SK-N-SH (cell line): ENCODE measurements around the gene RAP1GAP. TPM values are rescaled to one million over a fixed set of nuclear protein-coding genes. Genes with fewer than 3 reads are reported as not detected.

Source experiments
- CTCF ChIA-PET: fragments of 300-600, 350-600 bp; formaldehyde crosslinking; extraction: SDS; loops from one replicate; lab custom pipeline; 2021; lab: Yijun Ruan, JAX
- POLR2A ChIA-PET: fragments of 350-600 bp; sonication (Branson Sonifier 250); formaldehyde crosslinking; extraction: SDS; loops from one replicate; lab custom pipeline; 2020; ENCODE audit warnings: antibody characterized with exemption, inconsistent platforms; lab: Yijun Ruan, JAX
- DNase-seq: peaks from one replicate; pipeline ENCODE4 v3.0.0; 2012
- H2AFZ ChIP-seq: fragments of 200-600 bp; sonication (generic); 2 replicates; pipeline ENCODE4 v1.8.1; 2016; ENCODE audit warnings: antibody characterized with exemption, mild to moderate bottlenecking, low read depth
- H3F3A ChIP-seq: fragments of 200-600 bp; sonication (generic); replicated peaks from 2 replicates; pipeline ENCODE3; 2016; ENCODE audit warnings: antibody characterized with exemption, mild to moderate bottlenecking; ENCODE audit not compliant: insufficient read depth
- H3K27ac ChIP-seq, 2 experiments: fragments of 200-500 bp in 1 of 2; fragments of 200-600 bp in 1 of 2; sonication (Bioruptor generic) in 1 of 2; sonication (generic), shearing (Covaris generic) in 1 of 2; 2 replicates each; pipeline versions ENCODE4 v1.5.1 to v1.6.1; 2014 to 2016; ENCODE audit warnings: low read depth in 2 of 2, inconsistent platforms in 1 of 2, low read length in 1 of 2, mild to moderate bottlenecking in 1 of 2, mixed read lengths in 1 of 2
- H3K27me3 ChIP-seq: fragments of 200-600 bp; sonication (generic), shearing (Covaris generic); 2 replicates; pipeline ENCODE4 v1.6.1; 2016; ENCODE audit warnings: mixed run types; ENCODE audit not compliant: insufficient read depth
- H3K36me3 ChIP-seq, 2 experiments: fragments of 200-500 bp in 1 of 2; fragments of 200-600 bp in 1 of 2; sonication (Bioruptor generic) in 1 of 2; sonication (generic) in 1 of 2; replicated peaks in 1 of 2; 2 replicates each; pipeline versions ENCODE3 to v1.5.1; 2014 to 2016; ENCODE audit warnings: low read length in 1 of 2, mild to moderate bottlenecking in 1 of 2; ENCODE audit not compliant: insufficient read depth in 2 of 2, control insufficient read depth in 1 of 2
- H3K4me1 ChIP-seq, 2 experiments: fragments of 200-500 bp in 1 of 2; fragments of 200-600 bp in 1 of 2; sonication (Bioruptor generic) in 1 of 2; sonication (generic), shearing (Covaris generic) in 1 of 2; 2 replicates each; pipeline versions ENCODE4 v1.5.1 to v1.6.1; 2014 to 2016; ENCODE audit warnings: low read depth in 1 of 2, low read length in 1 of 2, mixed run types in 1 of 2; ENCODE audit not compliant: insufficient read depth in 2 of 2, control insufficient read depth in 1 of 2
- H3K4me2 ChIP-seq: fragments of 200-600 bp; sonication (generic), shearing (Covaris generic); 2 replicates; pipeline ENCODE4 v1.6.1; 2017; ENCODE audit warnings: mixed run types
- H3K4me3 ChIP-seq, 2 experiments: fragments of 200-500 bp in 1 of 2; fragments of 200-600 bp in 1 of 2; sonication (Bioruptor generic) in 1 of 2; sonication (generic), shearing (Covaris generic) in 1 of 2; 2 replicates each; pipeline versions ENCODE4 v1.5.1 to v1.8.1; 2014 to 2016; ENCODE audit warnings: low read depth in 2 of 2, inconsistent platforms in 1 of 2, low read length in 1 of 2, mild to moderate bottlenecking in 1 of 2, mixed read lengths in 1 of 2, moderate library complexity in 1 of 2
- H3K79me2 ChIP-seq: fragments of 200-600 bp; sonication (generic); 2 replicates; pipeline ENCODE4 v1.8.1; 2017; ENCODE audit warnings: mild to moderate bottlenecking; ENCODE audit not compliant: insufficient read depth
- H3K9ac ChIP-seq: fragments of 200-600 bp; sonication (generic); 2 replicates; pipeline ENCODE4 v1.6.1; 2017; ENCODE audit warnings: mixed run types
- H3K9me2 ChIP-seq: fragments of 200-600 bp; sonication (generic); 2 replicates; pipeline ENCODE4 v1.6.1; 2017; ENCODE audit warnings: mixed run types
- H3K9me3 ChIP-seq: fragments of 200-600 bp; sonication (generic); 2 replicates; pipeline ENCODE4 v1.6.1; 2017; ENCODE audit warnings: mixed run types, mild to moderate bottlenecking, moderate library complexity
- H4K20me1 ChIP-seq: fragments of 200-600 bp; sonication (generic); 2 replicates; pipeline ENCODE4 v1.6.1; 2017; ENCODE audit warnings: mild to moderate bottlenecking, mixed run types; ENCODE audit not compliant: insufficient read depth
- CTCF ChIP-seq: fragments of 200-600 bp; sonication (generic); IDR thresholded peaks from 2 replicates; pipeline ENCODE4 v1.6.1; 2017; ENCODE audit warnings: antibody characterized with exemption, mild to moderate bottlenecking, moderate library complexity
- FOSL2 ChIP-seq: IDR thresholded peaks from 2 replicates; pipeline ENCODE4 v1.4.0; 2012; ENCODE audit warnings: low read depth, mild to moderate bottlenecking, moderate library complexity, borderline replicate concordance
- IRF3 ChIP-seq: fragments of 150-350 bp; IDR thresholded peaks from 2 replicates; pipeline ENCODE4 v1.6.1; 2016; ENCODE audit warnings: mild to moderate bottlenecking, low read depth, low read length
- NRF1 ChIP-seq: IDR thresholded peaks from 2 replicates; pipeline ENCODE4 v1.6.1; 2012; ENCODE audit warnings: low read depth, mild to moderate bottlenecking, low read length
- REST ChIP-seq: IDR thresholded peaks from 2 replicates; pipeline ENCODE4 v1.6.1; 2012; ENCODE audit warnings: mild to moderate bottlenecking, low read depth, low read length, moderate library complexity
- RXRA ChIP-seq: IDR thresholded peaks from 2 replicates; pipeline ENCODE4 v1.4.0; 2012; ENCODE audit warnings: low read depth, mild to moderate bottlenecking, borderline replicate concordance
- TAF1 ChIP-seq: IDR thresholded peaks from 2 replicates; pipeline ENCODE4 v1.6.1; 2012; ENCODE audit warnings: low read depth, mild to moderate bottlenecking, low read length, moderate library complexity, borderline replicate concordance
- TEAD4 ChIP-seq: IDR thresholded peaks from 2 replicates; pipeline ENCODE4 v1.4.0; 2012; ENCODE audit warnings: mild to moderate bottlenecking, borderline replicate concordance; ENCODE audit not compliant: insufficient read depth
- USF1 ChIP-seq: IDR thresholded peaks from 2 replicates; pipeline ENCODE4 v1.4.0; 2012; ENCODE audit warnings: low read depth, borderline replicate concordance
- USF2 ChIP-seq: fragments of 150-350 bp; IDR thresholded peaks from 2 replicates; pipeline ENCODE4 v1.6.1; 2017; ENCODE audit warnings: antibody characterized with exemption, low read length, low read depth, borderline replicate concordance
- WGBS: methylation state at CpG from one replicate; pipeline ENCODE4 v1.1.6; 2017; ENCODE audit warnings: low lambda C conversion rate; 5-methylcytosine and 5-hydroxymethylcytosine counted together
- polyA plus RNA-seq, 3 experiments: library from polyadenylated mRNA; depleted of rRNA; stranded (reverse); fragments of >200 nt; gene quantifications; 2 replicates each; pipeline ENCODE4 v1.2.3, GENCODE V29; 2012

The RAP1GAP gene
- polyA plus RNA-seq, 1 of the 3 experiments (the other 2 are of a cell fraction) = 0.99 TPM

GRCh38 chr1:21640653-21641052 lies 28.5 kb downstream of the RAP1GAP start:
- H3K4me3 ChIP-seq = no peak overlapping the region
- no peaks in the 10 kb centered on the region for H4K20me1 ChIP-seq
- no peak overlapping the region for H3K27ac ChIP-seq
- no peak for DNase-seq
- H3K36me3 ChIP-seq = no peaks in the 10 kb centered on the region
- H3K9me3 ChIP-seq = no peaks in the 10 kb centered on the region
- H3F3A ChIP-seq = no peaks in the 10 kb centered on the region
- no peak for TF ChIP-seq IRF3
- TF ChIP-seq RXRA = no peak
- no peak for TF ChIP-seq FOSL2
- TF ChIP-seq USF1 = no peak
- TF ChIP-seq TAF1 = no peak
- no peak for TF ChIP-seq CTCF
- 83% methylated on average over 6 of the region's 6 CpGs for WGBS
- peaks cover 6% of the 10 kb centered on the region; the same call in 1 of the 2 replicates for H3K27me3 ChIP-seq
- H3K9me2 ChIP-seq = no peaks in the 10 kb centered on the region
- H3K79me2 ChIP-seq = no peaks in the 10 kb centered on the region
- H3K4me1 ChIP-seq = peaks cover 0 to 7% of the 10 kb centered on the region in 2 experiments; a peak in 1 of 4 replicates
- POLR2A ChIA-PET = no interaction called here
- no peak overlapping the region for H3K4me2 ChIP-seq
- no peak overlapping the region for H3K9ac ChIP-seq
- no peak overlapping the region for H2AFZ ChIP-seq
- CTCF ChIA-PET = interaction anchor here (0.8 to 2.3 kb wide), 6 partner anchors 16 to 268 kb away, joined by 3 to 5 read pairs (median 4); partner anchors contain the start of gene RAP1GAP

GRCh38 chr1:21639594-21640041 lies 29.5 kb downstream of the RAP1GAP start:
- H3K27ac ChIP-seq = no peak overlapping the region
- 85% methylated on average over 21 of the region's 24 CpGs for WGBS
- H3K4me3 ChIP-seq = no peak overlapping the region
- no peaks in the 10 kb centered on the region for H4K20me1 ChIP-seq
- TF ChIP-seq NRF1 = no peak
- TF ChIP-seq USF2 = no peak
- TF ChIP-seq TAF1 = no peak
- no peak for TF ChIP-seq CTCF
- no peak for TF ChIP-seq REST
- no peak for TF ChIP-seq TEAD4
- H3K27me3 ChIP-seq = peaks cover 12% of the 10 kb centered on the region; the same call in 1 of the 2 replicates
- H3K4me2 ChIP-seq = no peak overlapping the region
- ChIA-PET CTCF (interaction anchor here (1.1 to 1.7 kb wide), 5 partner anchors 20 to 267 kb away, joined by 3 to 5 read pairs (median 4); partner anchors contain the start of gene RAP1GAP), POLR2A (no interaction called here)
- no peak for DNase-seq
- no peaks in the 10 kb centered on the region for H3K79me2 ChIP-seq
- H2AFZ ChIP-seq = no peak overlapping the region
- no peaks in the 10 kb centered on the region for H3K9me3 ChIP-seq
- no peak overlapping the region for H3K9ac ChIP-seq
- H3F3A ChIP-seq = no peaks in the 10 kb centered on the region
- no peaks in the 10 kb centered on the region for H3K9me2 ChIP-seq
- H3K36me3 ChIP-seq = no peaks in the 10 kb centered on the region
- H3K4me1 ChIP-seq = peaks cover 0 to 7% of the 10 kb centered on the region in 2 experiments; a peak in 1 of 4 replicates
